HepG2 (cell line): ENCODE results near the gene OPRL1. TPM values are rescaled to one million over a fixed set of nuclear protein-coding genes. Genes with fewer than 3 reads are reported as not detected.
A peak's percentile ranks its signal among the peaks of the same experiment; 100 is the strongest.

ENCODE experiments used
- ATRX ChIP-seq: sonication (generic); formaldehyde crosslinking; IDR thresholded peaks from 2 replicates; pipeline ENCODE4 v1.4.0; 2020; ENCODE audit warnings: missing genetic modification reagents, borderline replicate concordance
- HNF1B ChIP-seq: sonication (generic); formaldehyde crosslinking; IDR thresholded peaks from 2 replicates; pipeline ENCODE4 v1.5.1; 2020; ENCODE audit warnings: mild to moderate bottlenecking, moderate library complexity, missing genetic modification reagents
- KLF9 ChIP-seq: IDR thresholded peaks from 2 replicates; pipeline ENCODE4 v1.6.1; 2016; ENCODE audit warnings: low read depth
- NAIF1 ChIP-seq: sonication (generic); formaldehyde crosslinking; IDR thresholded peaks from 2 replicates; pipeline ENCODE4 v1.5.0; 2020; ENCODE audit warnings: mild to moderate bottlenecking, missing genetic modification reagents, borderline replicate concordance
- NCOA5 ChIP-seq: sonication (generic); formaldehyde crosslinking; IDR thresholded peaks from 2 replicates; pipeline ENCODE4 v1.4.0; 2020; ENCODE audit warnings: missing genetic modification reagents
- POGK ChIP-seq: sonication (generic); formaldehyde crosslinking; conservative IDR thresholded peaks from 2 replicates; pipeline ENCODE4 v1.8.0; 2022; ENCODE audit warnings: mild to moderate bottlenecking, moderate library complexity, missing genetic modification reagents
- POLR2AphosphoS2 ChIP-seq: IDR thresholded peaks from 2 replicates; pipeline ENCODE4 v1.6.1; 2011; ENCODE audit warnings: low read depth, low read length, improper control_type of control experiment
- USF2 ChIP-seq, 2 experiments: sonication (generic) in 1 of 2; formaldehyde crosslinking in 1 of 2; IDR thresholded peaks; 2 replicates each; pipeline versions ENCODE4 v1.5.1 to v1.6.1; 2011 to 2020; ENCODE audit warnings: borderline replicate concordance in 1 of 2, low read depth in 1 of 2, low read length in 1 of 2, mild to moderate bottlenecking in 1 of 2, missing genetic modification reagents in 1 of 2, moderate library complexity in 1 of 2
- WIZ ChIP-seq: sonication (generic); formaldehyde crosslinking; IDR thresholded peaks from 2 replicates; pipeline ENCODE4 v1.5.1; 2020; ENCODE audit warnings: mild to moderate bottlenecking, missing genetic modification reagents
- ZHX2 ChIP-seq, 2 experiments: sonication (generic) in 1 of 2; formaldehyde crosslinking in 1 of 2; IDR thresholded peaks; 2 replicates each; pipeline versions ENCODE4 v1.6.1 to v1.9.0; 2014 to 2022; ENCODE audit warnings: antibody characterized with exemption in 1 of 2, borderline replicate concordance in 1 of 2, inconsistent platforms in 1 of 2, low read depth in 1 of 2, missing genetic modification reagents in 1 of 2
- ZNF503 ChIP-seq: sonication (generic); formaldehyde crosslinking; IDR thresholded peaks from 2 replicates; pipeline ENCODE4 v1.4.0; 2020; ENCODE audit warnings: missing genetic modification reagents
- ZNF547 ChIP-seq: sonication (generic); formaldehyde crosslinking; IDR thresholded peaks from 2 replicates; pipeline ENCODE4 v1.5.1; 2020; ENCODE audit warnings: mild to moderate bottlenecking, missing genetic modification reagents
- ZNF569 ChIP-seq: sonication (generic); formaldehyde crosslinking; IDR thresholded peaks from 2 replicates; pipeline ENCODE4 v1.5.0; 2020; ENCODE audit warnings: mild to moderate bottlenecking, missing genetic modification reagents, moderate library complexity, borderline replicate concordance
- polyA plus RNA-seq, 8 experiments: library from polyadenylated mRNA; depleted of rRNA in 3 of 8; stranded (reverse) in 7 of 8; unstranded in 1 of 8; fragments of >200 nt; fragmentation: Illumina TruSeq in 4 of 8; extraction: Trizol in 4 of 8; gene quantifications; 2 replicates each; pipeline versions ENCODE4 v1.2.1 to v1.2.3, GENCODE V29; 2011 to 2016; ENCODE audit warnings: low read depth in 4 of 8, missing spikeins in 1 of 8, mixed read lengths in 1 of 8; ENCODE audit not compliant: insufficient read depth in 1 of 8
- total RNA-seq, 5 experiments: library from RNA; depleted of rRNA; stranded (reverse); fragments of >200 nt; fragmentation: Illumina TruSeq; extraction: Trizol; gene quantifications; 2 replicates each; pipeline ENCODE4 v1.2.3, GENCODE V29; 2016; ENCODE audit warnings: low read depth in 1 of 5

Gene OPRL1
- total and polyA plus RNA-seq, 2 of the 13 experiments (the other 11 are each of a cell fraction or from before 2014, with no cell fraction given) = 0.35 to 0.71 TPM

- TF ChIP-seq WIZ (no peak), NAIF1 (CRISPR knock-in tag) (peak; percentile 56; the same call in 1 of the 2 replicates), ZHX2 (IDR thresholded peaks at IDR 0.05; ENCODE audit: low read depth) (peak; percentile 33; the same call in 1 of the 2 replicates), ZHX2 (CRISPR knock-in tag; IDR thresholded peaks at IDR 0.05; ENCODE audit: borderline replicate concordance) (no peak), KLF9 (CRISPR knock-in tag) (no peak), ATRX (CRISPR knock-in tag) (no peak), USF2 (IDR thresholded peaks at IDR 0.05; ENCODE audit: low read depth, low read length) (no peak), USF2 (CRISPR knock-in tag; IDR thresholded peaks at IDR 0.05; ENCODE audit: borderline replicate concordance) (no peak), ZNF569 (no peak), ZNF547 (CRISPR knock-in tag) (no peak; the same call in 1 of the 2 replicates), HNF1B (CRISPR knock-in tag) (peak; percentile 74), ZNF503 (CRISPR knock-in tag) (0 out of 2 replicates have a peak, but pooled peaks have one; percentile 31), POLR2AphosphoS2 (no peak), POGK (CRISPR knock-in tag) (peak; percentile 89), NCOA5 (CRISPR knock-in tag) (no peak)
Observed at GRCh38 chr20:64041040-64041780, 38.7 kb upstream of the OPRL1 start (continued).
